HG03025 (cell line): ENCODE data around the gene SH3BP2.

Source experiments
- ATAC-seq: cut with Tn5 transposase; IDR thresholded peaks from one replicate; pipeline ENCODE4 v1.9.1; 2021; ENCODE audit warnings: mild to moderate bottlenecking, moderate library complexity; ENCODE audit not compliant: unreplicated experiment, low FRiP score

SH3BP2 gene

DNA sequence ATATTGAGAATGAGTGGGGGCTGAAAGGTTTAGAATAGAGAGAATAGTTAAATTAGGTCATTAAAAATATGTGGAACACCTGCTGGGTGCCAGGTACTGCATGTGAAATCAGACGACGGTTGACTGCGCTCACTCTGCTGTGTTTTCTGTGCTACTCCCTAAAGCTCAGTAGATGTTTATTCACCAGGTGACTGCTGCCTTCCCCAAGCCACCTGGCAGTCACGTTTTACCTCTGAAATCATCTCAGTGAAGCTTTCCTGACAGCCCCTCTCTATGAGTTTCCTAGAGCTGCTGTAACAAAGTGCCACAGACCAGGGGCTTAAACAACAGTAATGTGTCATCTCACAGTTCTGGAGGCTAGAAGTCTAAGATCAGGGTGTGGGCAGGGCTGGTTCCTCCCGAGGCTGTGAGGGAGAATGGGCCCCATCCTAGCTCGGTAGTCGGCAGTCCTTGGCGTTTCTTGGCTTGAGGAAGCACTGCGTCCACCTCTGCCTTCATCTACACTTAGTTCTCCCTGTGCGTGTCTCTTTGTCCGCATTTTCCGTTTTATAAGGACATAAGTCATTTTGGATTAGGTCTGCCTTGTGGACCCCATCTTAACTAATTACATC lies 76.1 kb downstream of the SH3BP2 start:
- no peak for ATAC-seq

- no peak for ATAC-seq
Measured at GRCh38 chr4:2869659-2870058, 76.8 kb downstream of the SH3BP2 start.

DNA sequence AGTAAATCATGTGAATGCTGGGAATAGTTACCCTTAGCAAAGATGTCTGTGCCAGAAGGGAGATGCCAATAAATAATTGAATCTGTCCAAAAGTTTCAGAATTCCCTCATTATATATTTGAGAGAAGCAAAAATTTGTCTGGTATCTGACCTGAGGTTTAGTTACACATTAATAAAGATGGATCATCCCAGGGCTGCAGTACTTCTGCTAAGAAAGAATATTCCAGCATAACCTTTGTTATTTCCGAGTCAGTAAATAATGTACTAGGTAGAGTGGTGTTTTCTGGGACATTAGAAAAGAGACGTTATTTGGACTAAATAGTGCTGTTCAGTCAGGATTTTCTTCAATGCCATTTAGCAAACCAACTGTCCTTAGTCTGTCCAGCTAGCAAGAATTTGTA lies 77.2 kb downstream of the SH3BP2 start:
- ATAC-seq: no peak

DNA sequence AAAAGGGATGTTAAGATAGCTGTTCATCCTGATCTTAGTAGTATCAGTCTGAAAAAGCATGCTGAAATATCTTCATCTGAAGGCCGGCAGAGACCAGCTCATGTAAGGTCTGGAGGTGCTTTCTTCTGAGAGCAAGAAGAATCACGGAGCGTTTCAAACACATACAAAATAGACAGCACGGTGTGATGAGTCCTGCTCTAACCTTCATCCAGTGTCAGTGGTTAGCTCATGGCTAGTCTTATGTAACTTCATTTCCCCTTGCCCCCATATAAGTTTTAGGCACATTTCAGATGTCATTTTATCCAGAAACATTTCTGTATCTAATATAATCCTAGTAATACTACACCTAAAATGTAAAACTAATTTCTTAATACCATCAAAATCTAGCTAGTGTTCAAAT lies 78.6 kb downstream of the SH3BP2 start:
- ATAC-seq: no peak

- ATAC-seq: no peak
Measured at GRCh38 chr4:2871911-2872310, 79.0 kb downstream of the SH3BP2 start.

DNA sequence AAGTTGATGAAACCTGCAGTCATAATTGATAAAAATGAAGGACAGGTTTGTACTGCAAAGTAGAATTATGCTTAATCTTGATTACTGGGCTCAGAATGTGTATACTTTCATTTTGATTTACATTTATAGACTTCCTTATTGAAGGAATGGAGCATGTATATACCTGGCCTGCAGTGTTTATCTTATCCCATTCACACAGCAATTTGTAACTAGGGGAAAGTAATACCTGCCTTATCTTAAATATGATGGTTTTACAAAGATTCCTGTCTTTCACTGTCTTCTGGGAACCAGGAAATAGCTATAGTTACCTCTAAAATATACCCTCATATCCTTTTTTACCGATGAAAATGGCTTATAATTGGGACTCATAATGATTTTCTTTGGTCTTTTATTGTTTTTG lies 80.4 kb downstream of the SH3BP2 start:
- ATAC-seq: no peak

- no peak for ATAC-seq
Measured at GRCh38 chr4:2874861-2875260, 82.0 kb downstream of the SH3BP2 start.

DNA sequence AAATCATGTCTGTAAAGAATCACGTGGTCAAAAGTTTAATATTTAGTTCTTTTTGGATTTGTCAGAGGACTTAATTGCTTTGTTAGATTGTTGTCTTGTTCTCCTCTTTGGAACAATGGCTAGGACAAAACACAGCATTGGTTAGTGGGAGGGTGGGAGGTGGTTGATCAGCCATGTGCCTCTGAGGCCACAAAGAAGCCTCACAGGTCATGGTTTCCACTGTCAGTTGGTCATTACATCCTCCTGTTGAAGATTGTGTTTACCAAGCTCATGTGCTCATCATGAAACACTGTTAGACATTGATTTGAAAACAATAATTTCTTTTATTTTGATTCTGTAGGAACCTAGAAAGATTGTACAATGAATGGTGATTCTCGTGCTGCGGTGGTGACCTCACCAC lies 82.7 kb downstream of the SH3BP2 start:
- ATAC-seq: no peak

- ATAC-seq: no peak
Measured at GRCh38 chr4:2878346-2878745, 85.5 kb downstream of the SH3BP2 start.

DNA sequence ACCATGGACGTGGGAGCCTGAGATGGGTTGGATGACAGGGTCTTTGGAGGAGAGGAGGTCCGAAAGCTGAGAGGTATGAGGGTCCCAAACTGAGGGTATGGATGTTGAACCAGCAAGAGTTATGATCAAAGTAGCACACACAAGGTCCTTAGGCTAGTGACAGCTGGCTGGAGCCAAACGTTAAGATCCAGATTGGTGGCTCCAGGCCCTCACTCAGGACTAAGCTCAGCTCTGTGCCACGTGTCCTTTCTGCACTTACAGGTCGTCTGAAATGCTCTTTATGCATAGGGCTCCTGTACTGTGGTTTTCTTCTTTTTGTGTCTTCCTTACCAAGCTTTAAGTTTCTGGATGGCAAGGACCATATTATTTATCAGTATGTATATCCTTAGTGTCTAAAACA lies 86.1 kb downstream of the SH3BP2 start:
- ATAC-seq: no peak

- no peak for ATAC-seq
Measured at GRCh38 chr4:2881431-2881830, 88.5 kb downstream of the SH3BP2 start.

- no peak for ATAC-seq
Measured at GRCh38 chr4:2882341-2882740, 89.5 kb downstream of the SH3BP2 start.

- no peak for ATAC-seq
Measured at GRCh38 chr4:2886161-2886560, 93.3 kb downstream of the SH3BP2 start.

- ATAC-seq: no peak
Measured at GRCh38 chr4:2886622-2887021, 93.7 kb downstream of the SH3BP2 start.

DNA sequence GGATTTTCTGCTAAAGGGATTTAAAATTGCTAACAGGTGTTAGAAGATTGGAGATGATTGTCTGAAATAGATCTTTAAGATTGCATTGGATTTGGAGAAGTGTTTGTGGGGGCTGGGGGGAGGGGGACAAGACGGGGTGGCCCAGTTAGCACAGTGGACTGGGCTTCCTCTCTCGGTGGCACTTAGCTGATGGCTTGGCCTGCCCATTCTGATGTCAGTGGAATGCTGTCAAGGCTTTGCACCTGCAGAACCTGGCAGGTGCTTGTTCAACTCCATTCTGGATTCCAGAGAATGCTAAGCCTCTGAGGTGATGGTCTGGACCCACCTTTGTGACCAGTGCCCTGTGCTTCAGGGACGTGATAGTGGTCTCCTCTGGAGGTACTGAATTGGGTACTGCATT lies 94.5 kb downstream of the SH3BP2 start:
- no peak for ATAC-seq

- ATAC-seq: no peak
Measured at GRCh38 chr4:2888886-2889285, 96.0 kb downstream of the SH3BP2 start.
